ENCODE results near the gene VAMP1.
A peak's percentile ranks its signal among the peaks of the same experiment; 100 is the strongest.

Gene VAMP1

DNA sequence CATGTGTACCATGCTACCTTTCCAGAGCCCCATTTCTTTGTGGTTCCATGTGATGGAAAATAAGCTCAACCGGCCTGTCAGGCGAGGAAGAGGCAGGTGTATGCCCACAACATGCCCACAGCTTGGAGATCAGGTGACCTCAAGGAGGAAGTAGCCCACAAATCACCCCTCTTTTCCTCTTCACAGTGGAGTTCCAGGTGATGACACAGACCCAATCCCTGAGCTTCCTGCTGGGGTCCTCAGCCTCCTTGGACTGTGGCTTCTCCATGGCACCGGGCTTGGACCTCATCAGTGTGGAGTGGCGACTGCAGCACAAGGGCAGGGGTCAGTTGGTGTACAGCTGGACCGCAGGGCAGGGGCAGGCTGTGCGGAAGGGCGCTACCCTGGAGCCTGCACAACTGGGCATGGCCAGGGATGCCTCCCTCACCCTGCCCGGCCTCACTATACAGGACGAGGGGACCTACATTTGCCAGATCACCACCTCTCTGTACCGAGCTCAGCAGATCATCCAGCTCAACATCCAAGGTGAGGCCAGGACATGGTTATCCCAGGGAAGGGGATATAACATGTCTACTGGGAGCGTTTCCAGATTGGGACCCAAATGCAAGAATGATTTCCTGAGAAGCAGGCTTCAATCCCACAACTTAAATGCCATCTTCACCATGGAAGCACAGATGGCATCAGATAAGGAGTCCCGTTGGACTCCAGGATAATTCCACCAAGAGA is 13.1 kb downstream of the VAMP1 start:
- H3K27ac ChIP-seq (replicated peaks) = no peak overlapping the region
- TF ChIP-seq, protein P1, sequence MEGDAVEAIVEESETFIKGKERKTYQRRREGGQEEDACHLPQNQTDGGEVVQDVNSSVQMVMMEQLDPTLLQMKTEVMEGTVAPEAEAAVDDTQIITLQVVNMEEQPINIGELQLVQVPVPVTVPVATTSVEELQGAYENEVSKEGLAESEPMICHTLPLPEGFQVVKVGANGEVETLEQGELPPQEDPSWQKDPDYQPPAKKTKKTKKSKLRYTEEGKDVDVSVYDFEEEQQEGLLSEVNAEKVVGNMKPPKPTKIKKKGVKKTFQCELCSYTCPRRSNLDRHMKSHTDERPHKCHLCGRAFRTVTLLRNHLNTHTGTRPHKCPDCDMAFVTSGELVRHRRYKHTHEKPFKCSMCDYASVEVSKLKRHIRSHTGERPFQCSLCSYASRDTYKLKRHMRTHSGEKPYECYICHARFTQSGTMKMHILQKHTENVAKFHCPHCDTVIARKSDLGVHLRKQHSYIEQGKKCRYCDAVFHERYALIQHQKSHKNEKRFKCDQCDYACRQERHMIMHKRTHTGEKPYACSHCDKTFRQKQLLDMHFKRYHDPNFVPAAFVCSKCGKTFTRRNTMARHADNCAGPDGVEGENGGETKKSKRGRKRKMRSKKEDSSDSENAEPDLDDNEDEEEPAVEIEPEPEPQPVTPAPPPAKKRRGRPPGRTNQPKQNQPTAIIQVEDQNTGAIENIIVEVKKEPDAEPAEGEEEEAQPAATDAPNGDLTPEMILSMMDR (IDR thresholded peaks at IDR 0.05; ENCODE audit: insufficient read depth, low read length) = no peak
- TF ChIP-seq, protein P2, sequence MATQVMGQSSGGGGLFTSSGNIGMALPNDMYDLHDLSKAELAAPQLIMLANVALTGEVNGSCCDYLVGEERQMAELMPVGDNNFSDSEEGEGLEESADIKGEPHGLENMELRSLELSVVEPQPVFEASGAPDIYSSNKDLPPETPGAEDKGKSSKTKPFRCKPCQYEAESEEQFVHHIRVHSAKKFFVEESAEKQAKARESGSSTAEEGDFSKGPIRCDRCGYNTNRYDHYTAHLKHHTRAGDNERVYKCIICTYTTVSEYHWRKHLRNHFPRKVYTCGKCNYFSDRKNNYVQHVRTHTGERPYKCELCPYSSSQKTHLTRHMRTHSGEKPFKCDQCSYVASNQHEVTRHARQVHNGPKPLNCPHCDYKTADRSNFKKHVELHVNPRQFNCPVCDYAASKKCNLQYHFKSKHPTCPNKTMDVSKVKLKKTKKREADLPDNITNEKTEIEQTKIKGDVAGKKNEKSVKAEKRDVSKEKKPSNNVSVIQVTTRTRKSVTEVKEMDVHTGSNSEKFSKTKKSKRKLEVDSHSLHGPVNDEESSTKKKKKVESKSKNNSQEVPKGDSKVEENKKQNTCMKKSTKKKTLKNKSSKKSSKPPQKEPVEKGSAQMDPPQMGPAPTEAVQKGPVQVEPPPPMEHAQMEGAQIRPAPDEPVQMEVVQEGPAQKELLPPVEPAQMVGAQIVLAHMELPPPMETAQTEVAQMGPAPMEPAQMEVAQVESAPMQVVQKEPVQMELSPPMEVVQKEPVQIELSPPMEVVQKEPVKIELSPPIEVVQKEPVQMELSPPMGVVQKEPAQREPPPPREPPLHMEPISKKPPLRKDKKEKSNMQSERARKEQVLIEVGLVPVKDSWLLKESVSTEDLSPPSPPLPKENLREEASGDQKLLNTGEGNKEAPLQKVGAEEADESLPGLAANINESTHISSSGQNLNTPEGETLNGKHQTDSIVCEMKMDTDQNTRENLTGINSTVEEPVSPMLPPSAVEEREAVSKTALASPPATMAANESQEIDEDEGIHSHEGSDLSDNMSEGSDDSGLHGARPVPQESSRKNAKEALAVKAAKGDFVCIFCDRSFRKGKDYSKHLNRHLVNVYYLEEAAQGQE (IDR thresholded peaks at IDR 0.05; ENCODE audit: insufficient replicate concordance, low read depth) = no peak
- no peak for TF ChIP-seq GABPA (IDR thresholded peaks at IDR 0.05; ENCODE audit: low read depth)
- TF ChIP-seq POLR2AphosphoS5 (IDR thresholded peaks at IDR 0.05; ENCODE audit: low read depth) = no peak
- TF ChIP-seq SPI1 (IDR thresholded peaks at IDR 0.05; ENCODE audit: borderline replicate concordance, low read depth) = no peak
- no peak for DNase-seq (ENCODE audit: low read depth in 1 of 2, low spot score in 1 of 2)
- no peaks in the 10 kb centered on the region for H3K27me3 ChIP-seq (ENCODE audit: insufficient read depth, poor library complexity, severe bottlenecking)
- H3K4me3 ChIP-seq (replicated peaks; ENCODE audit: insufficient read depth, low read length) = no peak overlapping the region

DNA sequence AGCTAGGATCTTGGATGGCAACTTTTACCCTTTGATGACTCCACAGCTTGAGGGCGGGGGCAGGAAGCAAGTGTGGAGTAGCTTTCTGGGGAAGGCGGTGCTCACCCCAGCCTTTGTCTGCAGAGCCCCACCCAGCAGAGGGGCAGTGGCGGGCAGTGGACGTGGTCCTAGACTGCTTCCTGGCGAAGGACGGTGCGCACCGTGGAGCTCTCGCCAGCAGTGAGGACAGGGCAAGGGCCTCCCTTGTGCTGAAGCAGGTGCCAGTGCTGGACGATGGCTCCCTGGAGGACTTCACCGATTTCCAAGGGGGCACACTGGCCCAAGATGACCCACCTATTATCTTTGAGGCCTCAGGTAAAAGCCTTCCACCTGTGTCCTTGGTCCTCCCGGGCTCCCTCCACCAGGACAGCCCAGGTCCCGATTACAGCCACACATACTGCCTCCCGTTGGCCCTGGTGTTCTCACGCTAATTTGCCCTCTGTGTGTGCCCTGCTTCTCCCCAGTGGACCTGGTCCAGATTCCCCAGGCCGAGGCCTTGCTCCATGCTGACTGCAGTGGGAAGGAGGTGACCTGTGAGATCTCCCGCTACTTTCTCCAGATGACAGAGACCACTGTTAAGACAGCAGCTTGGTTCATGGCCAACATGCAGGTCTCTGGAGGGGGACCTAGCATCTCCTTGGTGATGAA is 17.4 kb downstream of the VAMP1 start:
- H3K4me3 ChIP-seq (replicated peaks; ENCODE audit: insufficient read depth, low read length) = no peak overlapping the region
- TF ChIP-seq SPI1 (IDR thresholded peaks at IDR 0.05; ENCODE audit: borderline replicate concordance, low read depth) = no peak
- TF ChIP-seq, protein P1 (IDR thresholded peaks at IDR 0.05; ENCODE audit: insufficient read depth, low read length) = no peak
- DNase-seq (ENCODE audit: low read depth in 1 of 2, low spot score in 1 of 2) = no peak
- peak overlapping the region; percentile 98 for H3K27ac ChIP-seq (replicated peaks)
- H3K27me3 ChIP-seq (ENCODE audit: insufficient read depth, poor library complexity, severe bottlenecking) = no peaks in the 10 kb centered on the region

DNA sequence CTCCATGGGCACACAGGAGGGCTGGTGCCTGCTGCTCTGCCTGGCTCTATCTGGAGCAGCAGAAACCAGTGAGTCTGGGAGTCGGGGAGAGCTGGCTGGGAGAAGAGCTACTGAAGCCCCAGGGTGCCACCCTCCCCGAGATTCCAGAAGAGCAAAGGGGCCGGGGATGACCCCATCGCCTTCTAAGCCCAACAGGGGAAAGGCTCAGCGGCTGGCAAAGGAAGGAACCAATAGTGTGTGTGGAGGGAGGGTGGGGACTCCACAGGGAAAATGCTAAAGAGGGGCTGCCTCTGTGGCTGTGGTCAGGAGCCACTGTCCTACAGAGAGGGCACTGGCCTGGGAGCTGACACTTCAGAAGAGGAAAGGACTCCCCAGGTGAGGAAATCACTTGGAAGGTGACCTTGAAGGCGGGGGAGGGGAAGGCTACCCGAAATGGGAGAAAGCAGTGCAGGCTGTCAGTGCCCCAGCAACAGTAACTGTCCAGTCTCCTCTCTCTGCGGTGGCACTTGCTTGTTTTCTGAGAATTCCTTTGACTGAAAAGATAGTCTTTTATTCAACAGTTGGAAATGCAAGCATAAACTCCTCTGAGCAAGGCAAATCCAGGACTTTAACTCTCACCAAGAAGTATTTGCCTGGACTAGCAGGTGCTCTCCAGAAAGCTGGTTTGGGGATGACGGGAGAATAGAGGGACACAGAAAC is 18.1 kb downstream of the VAMP1 start:
- H3K4me3 ChIP-seq (replicated peaks; ENCODE audit: insufficient read depth, low read length) = peak overlapping the region; percentile 58

More for the DNA sequence above, 18.1 kb downstream of the VAMP1 start:
- no peak; the same call in 1 of the 2 replicates for TF ChIP-seq POLR2AphosphoS5 (IDR thresholded peaks at IDR 0.05; ENCODE audit: low read depth)
- TF ChIP-seq SPI1 (IDR thresholded peaks at IDR 0.05; ENCODE audit: borderline replicate concordance, low read depth) = no peak
- TF ChIP-seq GABPA (IDR thresholded peaks at IDR 0.05; ENCODE audit: low read depth) = no peak
- TF ChIP-seq, protein P1 (IDR thresholded peaks at IDR 0.05; ENCODE audit: insufficient read depth, low read length) = no peak
- TF ChIP-seq, protein P2 (IDR thresholded peaks at IDR 0.05; ENCODE audit: insufficient replicate concordance, low read depth) = no peak
- H3K27ac ChIP-seq (replicated peaks) = peak overlapping the region; percentile 98
- DNase-seq (ENCODE audit: low read depth in 1 of 2, low spot score in 1 of 2) = peak in 1 of 2 experiments; percentile 42
- no peaks in the 10 kb centered on the region for H3K27me3 ChIP-seq (ENCODE audit: insufficient read depth, poor library complexity, severe bottlenecking)

All from HL-60 (cell line).